ENCODE data around the gene GSTO2. TPM values are rescaled to one million over a fixed set of nuclear protein-coding genes. Genes with fewer than 3 reads are reported as not detected.

GSTO2 gene
- total RNA-seq, 3 donors from 2014 or later, result 5.4 to 19.7 (median 18.3) TPM

- intact Hi-C loops (cut with DNase I, micrococcal nuclease), result no loop called here
- Histone ChIP-seq H3K4me3 (no peak overlapping the region), H3K9me3 (no peaks in the 10 kb centered on the region), H3K36me3 (ENCODE audit: low read depth) (no peaks in the 10 kb centered on the region), H3K4me1 (ENCODE audit: low read depth) (peaks cover 10% of the 10 kb centered on the region)
- ATAC-seq (peak; percentile 5), DNase-seq (peak in 1 of 3 donors; percentile 64)
- no peak for TF ChIP-seq CTCF (IDR thresholded peaks at IDR 0.05)
These were observed 55.3 kb downstream of the GSTO2 start for GRCh38 chr10:104324221-104324686.

GRCh38 chr10:104324931-104325330, 55.9 kb downstream of the GSTO2 start:
- peaks cover 16% of the 10 kb centered on the region for H3K4me1 ChIP-seq (ENCODE audit: low read depth)
- H3K36me3 ChIP-seq (ENCODE audit: low read depth), result no peaks in the 10 kb centered on the region
- no peak for ATAC-seq
- TF ChIP-seq CTCF (IDR thresholded peaks at IDR 0.05), result no peak
- H3K4me3 ChIP-seq, result no peak overlapping the region
- intact Hi-C loops (cut with DNase I, micrococcal nuclease), result no loop called here
- DNase-seq, result no peak
- H3K9me3 ChIP-seq, result no peaks in the 10 kb centered on the region

GRCh38 chr10:104325436-104326435, 56.8 kb downstream of the GSTO2 start:
- no peak for TF ChIP-seq CTCF (IDR thresholded peaks at IDR 0.05)
- intact Hi-C loops (cut with DNase I, micrococcal nuclease), result no loop called here
- H3K9me3 ChIP-seq, result no peaks in the 10 kb centered on the region
- H3K36me3 ChIP-seq (ENCODE audit: low read depth), result no peaks in the 10 kb centered on the region
- no peak overlapping the region for H3K4me3 ChIP-seq
- peaks cover 24% of the 10 kb centered on the region for H3K4me1 ChIP-seq (ENCODE audit: low read depth)
- ATAC-seq, result no peak
- no peak for DNase-seq

GRCh38 chr10:104326991-104327610, 58.1 kb downstream of the GSTO2 start:
- no peak for TF ChIP-seq CTCF (IDR thresholded peaks at IDR 0.05)
- Histone ChIP-seq H3K4me1 (ENCODE audit: low read depth) (peaks cover 36% of the 10 kb centered on the region), H3K9me3 (no peaks in the 10 kb centered on the region), H3K4me3 (no peak overlapping the region), H3K36me3 (ENCODE audit: low read depth) (no peaks in the 10 kb centered on the region)
- DNase-seq, result no peak
- intact Hi-C loops (cut with DNase I, micrococcal nuclease), result no loop called here
- ATAC-seq, result no peak

- no peak for DNase-seq
- Histone ChIP-seq H3K4me3 (no peak overlapping the region), H3K36me3 (ENCODE audit: low read depth) (no peaks in the 10 kb centered on the region), H3K4me1 (ENCODE audit: low read depth) (peaks cover 33% of the 10 kb centered on the region), H3K9me3 (no peaks in the 10 kb centered on the region)
- TF ChIP-seq CTCF (IDR thresholded peaks at IDR 0.05), result no peak
- intact Hi-C loops (cut with DNase I, micrococcal nuclease), result no loop called here
- ATAC-seq, result no peak
These were observed 59.0 kb downstream of the GSTO2 start for GRCh38 chr10:104327745-104328645.
